Body of pancreas (tissue), 4 donors: Measurements from ENCODE around the gene CCSER1. TPM values are rescaled to one million over a fixed set of nuclear protein-coding genes. Genes with fewer than 3 reads are reported as not detected.
A peak's percentile ranks its signal among the peaks of the same experiment; 100 is the strongest.

Experiments used
- ATAC-seq: fragments of 150-250 bp; one replicate; pipeline ENCODE4 v1.9.1; 2016
- DNase-seq, 4 donors: peaks; one replicate each; pipeline ENCODE4 v3.0.0-alpha.2; 2019
- H3K27ac ChIP-seq, 4 donors: fragments of 200-600 bp; sonication (generic); 1 replicate in 3 of 4; 2 replicates in 1 of 4; pipeline versions ENCODE4 v1.5.1 to v1.6.1; 2016 to 2019; ENCODE audit warnings: mild to moderate bottlenecking in 1 of 4, mixed read lengths in 1 of 4, moderate library complexity in 1 of 4
- H3K27me3 ChIP-seq, 2 donors: fragments of 200-600 bp; sonication (generic); one replicate each; pipeline ENCODE4 v1.6.0; 2016; ENCODE audit warnings: mild to moderate bottlenecking in 1 of 2
- H3K36me3 ChIP-seq, 2 donors: fragments of 200-600 bp; sonication (generic); replicated peaks in 1 of 2; 2 replicates each; pipeline ENCODE4 v1.5.1; 2016; ENCODE audit warnings: low read depth in 2 of 2; ENCODE audit not compliant: insufficient read depth in 1 of 2
- H3K4me1 ChIP-seq: fragments of 200-600 bp; sonication (generic); one replicate; pipeline ENCODE4 v1.6.0; 2016
- H3K4me3 ChIP-seq, 2 donors: fragments of 200-600 bp; sonication (generic); 1 replicate in 1 of 2; 2 replicates in 1 of 2; pipeline ENCODE4 v1.5.1; 2016 to 2019
- H3K9me3 ChIP-seq, 3 donors: fragments of 200-600 bp; sonication (generic); 1 replicate in 2 of 3; 2 replicates in 1 of 3; pipeline ENCODE4 v1.5.1; 2016
- POLR2A ChIP-seq, 3 donors: fragments of 450-650 bp; IDR thresholded peaks; one replicate each; pipeline ENCODE4 v1.6.1; 2016; ENCODE audit warnings: antibody characterized with exemption in 3 of 3, mild to moderate bottlenecking in 2 of 3
- WGBS, 2 donors: methylation state at CpG; one replicate each; pipeline ENCODE4 v1.1.5; 2017; 5-methylcytosine and 5-hydroxymethylcytosine counted together
- intact Hi-C: fragments of 100-400 bp; cut with DNase I; formaldehyde crosslinking; loops from one replicate; pipeline ENCODE4 v1.15.1; 2023
- total RNA-seq, 2 donors: library from RNA; depleted of rRNA; stranded (reverse); fragments of >200 nt; gene quantifications; one replicate each; pipeline ENCODE4 v1.1.0, GENCODE V29; 2016
- TF ChIP-seq, protein P1 (sequence below), 7 experiments: fragments of 450-650 bp in 4 of 7; fragments of 200-600 bp in 3 of 7; sonication (generic) in 3 of 7; IDR thresholded peaks; one replicate each; pipeline ENCODE4 v1.5.1; 2016 to 2019; ENCODE audit warnings: antibody characterized with exemption in 7 of 7

Gene CCSER1
- total RNA-seq, 2 donors from 2014 or later: 13.2 to 14.5 TPM

DNA sequence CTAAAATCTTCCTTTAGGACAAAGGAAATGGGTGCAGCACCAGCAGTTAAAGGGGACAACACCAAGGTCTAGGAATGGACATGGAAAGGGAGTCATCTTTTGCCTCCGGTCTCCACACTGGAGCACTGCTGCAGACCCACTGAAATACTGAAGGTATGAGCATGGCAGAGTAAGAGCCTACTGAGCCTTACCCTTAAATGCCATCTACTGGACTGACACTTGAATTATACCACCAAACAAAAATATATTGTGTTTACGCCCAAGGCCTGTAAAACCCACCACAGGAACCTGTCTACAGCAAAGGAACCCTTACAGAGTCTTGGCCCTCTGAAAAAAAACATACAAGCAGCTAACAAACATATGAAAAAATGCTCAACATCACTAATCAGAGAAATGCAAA lies 443.4 kb downstream of the CCSER1 start:
- H3K27ac ChIP-seq: no peak overlapping the region
- no peaks in the 10 kb centered on the region for H3K4me1 ChIP-seq
- H3K36me3 ChIP-seq: no peaks in the 10 kb centered on the region
- WGBS, 2 donors: 98 to 100% methylated on average over 2 of the region's 2 CpGs
- no peaks in the 10 kb centered on the region for H3K27me3 ChIP-seq
- no peaks in the 10 kb centered on the region for H3K9me3 ChIP-seq
- no peak for DNase-seq
- no peak for ATAC-seq
- intact Hi-C loops: no loop called here
- H3K4me3 ChIP-seq: no peak overlapping the region
- TF ChIP-seq POLR2A (IDR thresholded peaks at IDR 0.05): no peak
- TF ChIP-seq, protein P1, sequence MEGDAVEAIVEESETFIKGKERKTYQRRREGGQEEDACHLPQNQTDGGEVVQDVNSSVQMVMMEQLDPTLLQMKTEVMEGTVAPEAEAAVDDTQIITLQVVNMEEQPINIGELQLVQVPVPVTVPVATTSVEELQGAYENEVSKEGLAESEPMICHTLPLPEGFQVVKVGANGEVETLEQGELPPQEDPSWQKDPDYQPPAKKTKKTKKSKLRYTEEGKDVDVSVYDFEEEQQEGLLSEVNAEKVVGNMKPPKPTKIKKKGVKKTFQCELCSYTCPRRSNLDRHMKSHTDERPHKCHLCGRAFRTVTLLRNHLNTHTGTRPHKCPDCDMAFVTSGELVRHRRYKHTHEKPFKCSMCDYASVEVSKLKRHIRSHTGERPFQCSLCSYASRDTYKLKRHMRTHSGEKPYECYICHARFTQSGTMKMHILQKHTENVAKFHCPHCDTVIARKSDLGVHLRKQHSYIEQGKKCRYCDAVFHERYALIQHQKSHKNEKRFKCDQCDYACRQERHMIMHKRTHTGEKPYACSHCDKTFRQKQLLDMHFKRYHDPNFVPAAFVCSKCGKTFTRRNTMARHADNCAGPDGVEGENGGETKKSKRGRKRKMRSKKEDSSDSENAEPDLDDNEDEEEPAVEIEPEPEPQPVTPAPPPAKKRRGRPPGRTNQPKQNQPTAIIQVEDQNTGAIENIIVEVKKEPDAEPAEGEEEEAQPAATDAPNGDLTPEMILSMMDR (IDR thresholded peaks at IDR 0.05): no peak

DNA sequence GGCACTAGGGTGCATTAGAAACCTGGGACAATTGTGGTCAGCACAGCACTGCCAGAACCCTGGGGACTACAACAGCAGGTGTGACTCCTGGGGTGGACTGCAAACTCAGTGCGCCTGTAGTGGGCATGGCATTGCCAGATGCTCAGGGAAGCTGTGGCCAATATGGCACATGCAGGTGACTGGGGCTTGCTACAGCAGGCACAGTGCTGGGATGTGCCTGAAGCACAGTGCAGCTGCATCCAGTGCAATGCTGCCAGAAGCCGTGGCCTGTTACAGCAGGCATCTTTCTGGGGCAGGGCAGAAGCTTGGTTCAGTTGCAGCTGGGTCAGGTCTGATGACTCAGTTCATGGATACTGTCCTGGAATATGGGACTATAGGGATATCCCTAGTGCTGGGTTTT lies 445.8 kb downstream of the CCSER1 start:
- no peaks in the 10 kb centered on the region for H3K36me3 ChIP-seq
- ATAC-seq (no peak), DNase-seq (no peak)
- TF ChIP-seq, protein P1 (IDR thresholded peaks at IDR 0.05): no peak
- TF ChIP-seq POLR2A (IDR thresholded peaks at IDR 0.05): no peak
- no peak overlapping the region for H3K27ac ChIP-seq
- no peaks in the 10 kb centered on the region for H3K9me3 ChIP-seq
- H3K4me3 ChIP-seq: no peak overlapping the region
- WGBS, 2 donors: 86 to 100% methylated on average over 1 to 2 of the region's 2 CpGs
- intact Hi-C loops: no loop called here
- no peaks in the 10 kb centered on the region for H3K4me1 ChIP-seq
- H3K27me3 ChIP-seq: no peaks in the 10 kb centered on the region

DNA sequence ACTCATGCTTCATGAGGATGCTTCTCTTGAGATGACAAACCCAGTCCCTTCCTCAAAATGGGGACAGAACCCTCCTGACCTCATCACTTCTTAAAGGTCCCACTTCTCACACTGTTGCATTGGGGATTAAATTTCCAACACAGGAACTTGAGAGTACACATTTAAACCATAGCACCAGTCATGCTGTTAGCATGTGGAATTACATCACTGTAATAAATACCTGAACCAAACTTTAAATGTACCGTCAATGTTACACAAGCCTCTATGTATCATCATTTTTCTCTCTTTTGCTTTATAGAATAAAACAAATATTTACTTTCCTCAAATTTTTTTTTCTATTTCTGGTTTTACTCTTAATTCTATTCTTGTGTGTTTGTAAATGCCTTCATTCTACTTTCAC lies 448.2 kb downstream of the CCSER1 start:
- Histone ChIP-seq H3K36me3 (no peaks in the 10 kb centered on the region), H3K9me3 (no peaks in the 10 kb centered on the region), H3K4me1 (no peaks in the 10 kb centered on the region), H3K27ac (no peak overlapping the region), H3K4me3 (no peak overlapping the region), H3K27me3 (no peaks in the 10 kb centered on the region)
- intact Hi-C loops: no loop called here
- 86 to 94% methylated on average over 1 of the region's 1 CpG for WGBS, 2 donors
- TF ChIP-seq, protein P1 (IDR thresholded peaks at IDR 0.05): no peak
- no peak for TF ChIP-seq POLR2A (IDR thresholded peaks at IDR 0.05)
- ATAC-seq (no peak), DNase-seq (no peak)

DNA sequence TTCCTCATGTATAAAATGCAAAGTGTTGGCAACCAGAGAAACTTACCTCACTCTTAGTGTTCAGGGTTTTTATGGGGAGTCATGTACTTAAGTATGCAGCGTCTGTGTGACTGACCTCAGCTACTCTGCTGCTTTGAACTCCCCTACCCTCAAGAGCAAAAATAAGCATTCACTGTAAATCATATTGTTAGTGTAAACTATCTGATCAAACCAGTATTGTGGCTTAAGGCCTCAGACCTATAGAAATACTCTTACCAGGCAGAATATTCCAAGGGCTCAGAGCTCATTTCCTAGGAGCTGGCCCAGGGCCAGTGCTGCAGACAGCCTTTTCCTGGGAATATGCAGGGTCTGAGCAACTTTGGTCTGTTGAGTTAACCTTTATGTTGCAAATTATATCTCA lies 453.1 kb downstream of the CCSER1 start:
- DNase-seq: peak in 1 of 4 donors; percentile 11
- 89 to 94% methylated on average over 1 of the region's 1 CpG for WGBS, 2 donors
- Histone ChIP-seq H3K4me1 (no peaks in the 10 kb centered on the region), H3K36me3 (no peaks in the 10 kb centered on the region), H3K4me3 (no peak overlapping the region), H3K9me3 (no peaks in the 10 kb centered on the region), H3K27me3 (no peaks in the 10 kb centered on the region), H3K27ac (no peak overlapping the region)
- intact Hi-C loops: no loop called here
- TF ChIP-seq, protein P1 (IDR thresholded peaks at IDR 0.05): no peak
- TF ChIP-seq POLR2A (IDR thresholded peaks at IDR 0.05): no peak
- ATAC-seq: no peak

DNA sequence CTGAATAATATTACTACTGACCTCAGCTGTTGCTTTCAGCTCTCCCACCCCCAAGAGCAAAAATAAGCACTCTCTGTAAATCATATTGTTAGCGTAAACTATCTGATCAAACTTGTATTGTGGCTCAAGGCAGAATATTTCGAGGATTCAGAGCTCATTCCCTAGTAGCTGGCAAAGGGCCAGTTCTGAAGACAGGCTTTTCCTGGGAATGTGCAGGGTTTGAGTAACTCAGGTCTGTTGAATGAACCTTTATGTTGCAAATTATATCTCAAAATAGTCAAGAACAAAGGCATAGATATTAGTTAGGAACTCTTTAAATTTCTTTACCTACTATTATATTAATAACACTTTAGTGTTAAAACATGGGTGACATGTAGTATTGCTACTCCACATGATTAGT lies 454.9 kb downstream of the CCSER1 start:
- TF ChIP-seq, protein P1 (IDR thresholded peaks at IDR 0.05): no peak
- no peak for TF ChIP-seq POLR2A (IDR thresholded peaks at IDR 0.05)
- Histone ChIP-seq H3K27ac (no peak overlapping the region), H3K4me3 (no peak overlapping the region), H3K36me3 (no peaks in the 10 kb centered on the region), H3K27me3 (no peaks in the 10 kb centered on the region), H3K9me3 (no peaks in the 10 kb centered on the region), H3K4me1 (no peaks in the 10 kb centered on the region)
- intact Hi-C loops: no loop called here
- 78 to 90% methylated on average over 2 of the region's 2 CpGs for WGBS, 2 donors
- DNase-seq (no peak), ATAC-seq (no peak)
